COLO829 (cell line): ENCODE results near the gene CA7.
A peak's percentile ranks its signal among the peaks of the same experiment; 100 is the strongest.

Experiments used
- DNase-seq: peaks from one replicate; pipeline ENCODE4 v3.0.0; 2012; ENCODE audit warnings: low spot score

Gene CA7

DNA sequence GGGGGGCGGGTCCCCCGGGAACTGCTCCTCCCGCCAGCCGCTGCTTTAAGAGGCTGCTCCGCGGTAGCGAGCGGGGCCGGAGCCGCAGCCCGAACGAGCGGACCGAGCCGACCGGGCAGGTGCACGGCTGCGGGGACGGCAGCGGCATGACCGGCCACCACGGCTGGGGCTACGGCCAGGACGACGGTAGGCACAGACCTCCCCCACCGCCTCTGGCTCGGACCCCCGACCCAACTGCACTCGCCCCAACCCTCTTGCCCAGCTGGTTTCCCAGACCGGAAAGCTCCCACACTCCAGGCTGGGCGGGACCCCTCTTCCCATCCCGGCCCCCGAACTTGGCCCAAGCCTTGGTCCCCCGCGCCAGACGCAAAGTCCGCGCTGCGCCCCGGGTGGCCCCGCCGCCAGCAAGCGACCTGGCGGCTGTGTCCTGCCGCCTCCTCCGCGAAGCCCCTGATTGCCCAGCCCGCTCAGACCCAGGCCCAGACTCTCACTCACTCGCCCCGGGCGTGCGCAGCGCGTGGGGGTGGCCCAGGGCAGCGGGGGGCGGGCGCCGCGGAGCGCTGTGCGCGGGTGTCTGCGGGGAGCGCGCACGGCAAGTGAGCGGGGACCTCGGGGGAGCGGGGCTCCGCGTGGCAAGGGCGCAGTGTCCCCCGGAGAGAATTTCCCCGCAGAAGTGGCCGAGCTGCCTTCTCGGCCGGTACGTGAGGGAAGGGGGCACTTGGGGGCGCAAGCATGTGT, at the start of gene CA7:
TSS of gene CA7 (plus strand) at position 73 of the 738 bp plus-strand sequence. CDS start at position 147, 74 bp downstream.
- DNase-seq: no peak

DNA sequence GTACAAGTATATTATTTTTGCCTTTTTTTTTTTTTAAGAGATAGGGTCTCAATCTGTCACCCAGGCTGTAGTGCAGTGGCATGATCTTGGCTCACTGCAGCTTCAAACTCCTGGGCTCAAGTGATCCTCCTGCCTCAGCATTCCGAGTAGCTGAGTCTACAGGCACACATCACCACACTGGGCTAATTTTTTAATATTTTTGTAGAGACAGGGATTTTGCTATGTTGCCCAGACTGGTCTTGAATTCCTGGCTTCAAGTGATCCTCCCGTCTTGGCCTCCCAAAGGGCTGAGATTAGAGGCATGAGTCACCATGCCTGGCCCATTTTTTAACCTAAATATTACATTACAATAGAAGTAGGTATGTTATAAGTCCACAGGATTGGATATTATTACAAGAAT, 46.1 kb upstream of the CA7 start:
- DNase-seq: no peak

DNA sequence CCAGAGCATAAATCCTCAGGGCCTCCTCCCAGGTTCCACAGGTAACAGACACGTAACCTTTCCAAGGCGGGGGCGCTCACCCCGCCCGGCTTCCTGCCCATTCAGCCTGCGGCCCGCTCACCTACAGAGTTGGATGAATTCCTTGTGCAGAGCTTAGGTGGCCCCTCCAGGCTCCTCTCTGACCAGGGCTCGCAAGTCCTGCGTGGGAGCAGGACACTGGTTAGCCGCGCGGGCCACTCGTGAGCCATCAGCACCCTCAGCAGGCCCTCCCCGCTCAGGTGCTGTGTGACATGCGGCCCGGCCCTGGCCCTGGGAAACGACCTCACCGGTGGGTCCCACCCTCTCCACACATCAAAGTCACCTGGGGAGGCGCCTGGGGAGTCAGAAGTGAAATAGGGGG, 43.4 kb upstream of the CA7 start:
- DNase-seq: no peak

DNA sequence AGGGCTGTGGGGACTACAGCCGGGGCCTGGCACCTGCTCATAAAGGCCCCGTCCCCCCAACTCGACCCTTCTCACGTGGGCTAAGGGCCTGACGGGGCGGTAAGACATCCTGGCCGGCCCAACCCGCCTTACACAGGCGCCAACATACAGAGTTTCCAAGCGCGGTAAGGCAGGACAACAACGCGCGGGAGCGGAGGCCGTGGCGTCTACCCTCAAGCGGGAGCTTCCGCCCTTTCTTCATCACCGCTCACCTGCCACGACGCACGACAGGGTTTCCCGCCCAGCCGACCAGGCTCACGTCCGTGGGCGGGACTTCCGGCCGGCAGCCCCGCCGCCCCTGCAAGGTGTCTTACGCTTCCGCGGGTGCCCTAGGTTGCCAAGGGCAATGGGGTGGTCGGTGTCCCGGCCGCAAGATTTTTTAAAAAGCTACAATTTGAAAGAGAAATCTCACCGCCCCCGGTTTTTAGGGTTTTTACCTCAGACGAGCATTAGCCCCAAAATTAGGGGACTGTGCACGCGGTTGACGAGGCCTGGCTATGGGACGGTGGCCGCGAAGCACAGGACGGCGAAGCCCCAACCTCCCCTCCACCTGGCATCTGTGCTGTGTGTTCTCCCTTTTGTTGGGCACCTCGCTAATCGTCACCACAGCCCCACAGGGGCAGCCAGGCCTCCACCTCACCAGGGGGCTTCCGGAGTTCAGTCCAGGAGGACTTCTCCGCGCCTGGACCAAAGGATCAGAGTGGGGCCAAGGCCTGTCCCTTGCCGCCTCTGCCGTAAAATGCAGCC, 42.7 kb upstream of the CA7 start, which contains the start of gene TERB1:
TSS of gene TERB1 (minus strand) at position 265 of the 786 bp plus-strand sequence. CDS start 4,786 bp downstream, outside the sequence.
- DNase-seq: no peak

DNA sequence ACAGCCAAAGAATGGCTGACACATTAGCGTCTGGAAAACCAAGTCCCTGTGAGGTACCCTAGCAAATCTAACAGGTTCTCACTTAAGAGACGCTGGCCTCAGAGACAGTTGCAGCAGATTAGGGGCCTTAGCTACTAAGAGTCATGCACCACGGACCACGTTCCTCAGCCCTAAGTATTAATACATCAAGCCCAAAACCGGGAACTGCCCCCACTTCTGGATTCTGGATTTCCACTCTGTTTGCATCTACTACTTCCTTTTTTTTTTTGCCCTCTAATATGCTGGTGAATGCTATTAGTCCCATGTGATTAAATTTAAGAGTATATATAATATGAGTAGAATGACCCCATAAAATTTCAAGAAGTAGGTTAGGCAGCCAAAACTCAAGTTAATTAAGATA, 42.1 kb upstream of the CA7 start:
- DNase-seq: no peak

DNA sequence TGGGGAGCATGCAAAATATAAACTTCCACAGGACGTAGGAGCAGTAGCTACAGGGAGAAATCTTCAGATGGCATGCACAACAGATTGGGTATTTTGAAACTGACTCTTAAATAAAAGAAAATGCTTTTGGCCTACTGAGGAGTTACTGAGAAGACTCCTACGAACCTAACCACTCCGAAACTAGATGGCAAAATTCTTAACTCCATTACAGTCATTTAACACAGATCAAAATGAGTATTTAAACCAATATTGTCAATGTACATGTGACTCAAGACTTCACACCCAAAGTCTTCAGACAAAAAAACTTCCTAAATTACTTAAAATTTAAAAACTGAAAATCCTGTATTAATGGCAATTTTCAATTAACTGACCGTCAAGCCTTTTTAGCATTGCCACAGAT, 34.4 kb upstream of the CA7 start:
- no peak for DNase-seq

DNA sequence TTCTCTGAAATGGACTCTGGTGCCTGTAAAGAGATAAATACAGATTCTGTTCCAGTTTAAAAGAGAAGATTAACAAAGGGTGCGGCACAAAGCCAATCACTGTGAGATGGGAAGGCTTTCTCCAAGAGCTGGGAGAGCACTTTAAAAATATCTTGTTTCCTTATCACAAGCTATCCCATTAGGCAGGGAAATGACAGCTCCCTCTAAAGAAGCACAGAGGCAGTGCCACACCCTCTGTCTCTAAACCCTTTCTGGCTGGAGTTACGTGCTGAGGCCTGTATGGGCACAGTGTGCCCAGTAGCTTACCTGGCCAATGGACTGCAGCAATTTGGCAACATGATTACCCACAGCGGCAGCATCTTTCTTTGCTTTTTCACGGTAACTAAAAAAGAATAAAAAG, 33.8 kb upstream of the CA7 start:
- no peak for DNase-seq

DNA sequence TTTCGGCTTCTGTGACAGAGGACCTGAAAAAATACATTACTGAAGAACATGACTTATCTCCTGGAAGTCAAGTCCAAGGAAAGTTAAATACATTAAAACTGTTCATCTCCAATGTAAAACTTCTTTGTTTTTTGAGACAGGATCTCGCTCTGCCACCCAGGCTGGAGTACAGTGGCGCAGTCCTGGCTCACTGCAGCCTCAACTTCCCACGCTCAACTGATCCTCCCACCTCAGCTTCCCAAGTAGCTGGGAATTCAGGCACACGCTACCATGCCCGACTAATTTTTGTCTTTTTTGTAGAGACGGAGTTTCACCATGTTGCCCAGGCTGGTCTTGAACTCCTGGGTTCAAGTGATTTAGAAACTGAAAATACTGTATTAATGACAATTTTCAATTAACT, 33.2 kb upstream of the CA7 start:
- DNase-seq: no peak

DNA sequence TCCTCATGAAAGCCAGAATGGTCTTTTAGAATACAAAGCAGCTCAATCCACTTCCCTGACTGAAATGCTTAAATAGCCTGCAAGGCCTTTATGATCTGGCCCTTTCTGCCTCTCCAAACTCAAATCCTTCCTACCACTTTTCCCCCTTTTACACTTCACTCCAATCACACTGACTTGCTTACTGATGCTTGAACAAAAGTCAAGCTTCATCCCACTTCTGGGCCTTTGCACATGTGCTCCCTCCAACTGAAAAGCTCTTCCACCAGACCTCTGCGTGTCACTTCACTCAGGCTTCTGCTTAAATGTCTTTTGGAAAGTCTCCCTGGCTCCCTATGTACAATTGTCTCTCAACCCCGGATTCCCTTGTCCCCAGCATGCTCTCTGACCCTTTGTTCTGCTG, 29.5 kb upstream of the CA7 start:
- no peak for DNase-seq

DNA sequence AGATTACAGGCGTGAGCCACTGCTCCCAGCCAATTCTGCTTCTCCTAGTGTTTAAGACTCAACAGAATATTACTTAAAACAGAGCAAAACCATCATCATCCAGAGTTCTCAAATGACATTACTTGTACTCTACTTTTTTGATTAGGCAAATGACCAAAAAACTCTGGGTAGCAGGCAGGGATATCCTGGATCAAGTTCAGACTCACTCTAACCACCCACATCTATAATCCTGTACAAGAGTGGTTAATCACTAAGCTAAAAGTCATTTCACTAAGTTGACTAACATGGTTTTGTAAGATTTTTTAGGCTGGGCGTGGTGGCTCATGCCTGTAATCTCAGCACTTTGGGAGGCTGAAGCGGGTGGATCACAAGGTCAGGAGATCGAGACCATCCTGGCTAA, 20.2 kb upstream of the CA7 start:
- no peak for DNase-seq

DNA sequence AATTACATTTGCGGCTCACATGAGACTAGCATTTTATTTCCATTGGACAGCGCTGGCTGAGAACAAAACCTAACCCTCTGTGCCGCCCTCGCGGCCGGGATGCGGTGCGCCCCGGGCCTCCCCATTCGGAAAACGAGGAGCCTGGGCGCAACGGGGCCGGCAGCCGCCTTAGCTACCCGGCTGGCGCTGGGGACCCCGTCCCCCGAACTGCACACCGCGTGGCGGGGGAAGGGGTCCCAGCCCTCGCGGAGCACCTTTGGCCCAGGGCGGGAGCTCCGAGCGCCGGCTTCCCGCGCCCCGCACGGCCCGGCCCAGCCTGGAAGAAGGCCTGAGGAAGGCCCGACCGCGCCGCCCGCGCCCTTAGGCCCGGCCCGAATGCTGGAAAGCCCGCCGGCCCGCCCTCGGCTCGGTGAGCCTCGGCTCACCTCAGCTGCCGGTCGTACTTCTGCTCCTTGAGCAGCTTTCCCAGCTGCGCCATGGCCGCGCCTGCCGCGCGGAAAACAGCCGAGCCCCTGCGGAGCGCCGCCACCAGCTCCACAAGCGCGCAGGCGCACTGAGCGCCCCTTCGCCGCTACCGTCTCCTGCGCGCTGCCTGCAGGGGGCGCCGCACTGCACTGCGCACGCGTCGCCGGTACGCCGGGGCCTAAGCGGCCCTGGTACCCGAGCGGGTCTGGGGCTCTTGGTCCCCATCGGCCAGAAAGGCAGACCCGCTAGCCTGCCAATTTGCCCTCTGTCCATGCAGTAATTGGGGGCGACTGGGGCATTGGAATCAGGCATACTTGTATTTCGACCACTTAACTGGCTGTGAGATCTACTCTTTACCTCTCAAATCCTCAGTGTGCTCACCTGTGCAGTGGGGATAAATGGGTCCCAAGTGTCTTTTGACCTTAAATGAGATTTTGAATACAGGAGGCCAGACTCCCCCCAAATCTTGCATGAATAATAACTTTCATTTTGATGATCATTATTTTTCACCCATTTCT, 13.5 kb upstream of the CA7 start, which contains the start of gene NAE1:
TSS of gene NAE1 (minus strand) at position 555 of the 983 bp plus-strand sequence. CDS start at position 478, 77 bp downstream.
- peak; percentile 82 for DNase-seq

DNA sequence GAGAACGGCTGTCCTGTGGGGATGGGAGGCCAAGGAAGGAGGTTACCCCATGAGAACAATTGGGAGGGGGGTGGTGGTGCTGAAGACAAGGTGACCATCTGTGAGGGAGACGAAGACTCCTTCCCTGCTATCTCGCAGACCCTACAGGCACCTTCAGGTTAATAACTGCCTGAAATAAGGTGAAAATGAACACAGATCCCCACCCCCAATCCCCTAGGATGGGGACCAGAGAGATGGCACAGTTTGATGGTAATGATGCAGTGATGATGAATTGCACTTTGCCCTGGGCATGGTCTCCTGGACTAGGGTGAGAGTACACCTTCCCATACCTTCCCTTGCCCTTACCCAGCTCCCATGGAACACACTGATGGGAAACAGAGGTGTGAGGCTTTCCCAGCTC, 12.0 kb upstream of the CA7 start:
- DNase-seq: no peak

DNA sequence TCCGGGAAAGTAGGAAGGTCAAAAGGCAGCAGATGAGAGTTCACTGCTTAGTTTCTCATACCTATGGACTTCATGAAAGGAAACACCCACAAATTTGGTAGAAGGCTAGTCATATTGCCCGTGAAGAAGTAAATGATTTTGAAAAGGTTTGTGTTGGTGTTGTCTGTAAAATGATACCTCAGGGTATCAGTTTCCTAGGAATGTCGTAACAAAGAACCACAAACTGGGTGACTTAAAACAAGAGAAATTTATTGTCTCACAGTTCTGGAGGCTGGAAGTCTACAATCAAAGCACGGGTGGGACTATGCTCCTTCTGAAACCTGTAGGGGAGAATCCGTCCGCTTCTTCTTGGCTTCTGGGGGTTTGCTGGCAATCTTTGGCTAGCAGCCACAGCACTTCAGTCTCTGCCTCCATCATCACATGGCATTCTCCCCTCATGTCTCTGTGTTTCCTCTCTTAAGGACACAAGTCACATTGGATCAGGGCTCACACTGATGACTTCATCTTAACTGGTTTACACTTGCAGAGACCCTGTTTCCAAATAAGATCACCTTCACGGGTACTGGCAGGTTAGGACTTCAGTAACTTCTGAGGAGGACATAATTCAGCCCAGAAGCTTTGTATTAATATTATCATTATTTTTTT, 11.4 kb upstream of the CA7 start:
- no peak for DNase-seq

DNA sequence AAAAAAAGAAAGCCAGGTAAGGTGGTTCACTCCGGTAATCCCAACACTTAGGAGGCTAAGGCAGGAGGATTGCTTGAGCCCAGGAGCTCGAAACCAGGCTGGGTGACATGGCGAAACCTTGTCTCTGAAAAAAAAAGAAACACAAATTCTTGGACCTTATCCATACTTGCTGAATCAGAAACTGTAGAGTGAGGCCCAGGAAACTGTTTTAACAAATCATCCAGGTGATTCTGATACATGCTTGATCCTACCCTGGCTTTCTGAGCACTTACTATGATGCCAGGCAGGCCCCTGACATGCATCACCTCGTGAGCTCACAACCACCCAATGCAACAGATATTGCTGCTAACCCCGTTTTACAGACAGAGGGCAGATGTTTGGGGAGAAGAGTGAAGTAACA, 9.5 kb upstream of the CA7 start:
- DNase-seq: no peak

DNA sequence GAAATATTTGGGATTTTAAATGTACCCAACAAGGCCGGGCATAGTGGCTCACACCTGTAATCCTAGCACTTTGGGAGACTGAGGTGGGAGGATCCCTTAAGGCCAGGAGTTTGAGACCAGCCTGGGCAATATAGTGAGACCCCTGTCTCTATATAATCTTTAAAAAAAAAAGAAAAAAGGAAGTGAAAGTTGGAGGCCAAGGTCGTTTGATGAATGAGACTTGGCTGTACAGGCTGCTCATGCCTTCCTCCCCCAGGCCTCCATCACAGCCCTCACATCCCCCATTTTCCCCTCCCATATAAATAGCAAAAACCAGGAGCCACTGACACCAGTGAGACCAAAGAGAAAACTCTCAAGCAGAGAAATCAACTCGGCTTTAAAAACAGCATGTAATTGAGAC, 3.3 kb upstream of the CA7 start:
- DNase-seq: no peak

DNA sequence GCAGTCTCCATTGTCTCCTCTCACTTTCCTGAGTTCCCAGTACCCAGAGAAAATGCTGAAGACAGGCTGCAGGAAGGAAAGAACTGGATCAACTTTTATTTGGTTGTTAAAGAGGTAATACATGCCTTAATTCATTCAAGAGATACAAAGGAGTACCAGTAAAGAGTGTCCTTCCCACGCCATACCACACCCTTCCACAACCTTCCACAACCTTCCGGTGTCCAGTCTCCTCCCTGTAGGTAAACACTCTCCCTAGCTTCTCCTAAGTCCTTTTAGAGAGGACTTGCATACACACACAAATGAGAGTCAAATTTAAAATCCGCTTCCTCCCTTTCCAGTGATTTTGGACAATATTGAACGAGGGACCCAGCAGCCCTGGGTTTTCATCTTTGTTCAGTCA, 2.8 kb upstream of the CA7 start:
- DNase-seq: no peak

DNA sequence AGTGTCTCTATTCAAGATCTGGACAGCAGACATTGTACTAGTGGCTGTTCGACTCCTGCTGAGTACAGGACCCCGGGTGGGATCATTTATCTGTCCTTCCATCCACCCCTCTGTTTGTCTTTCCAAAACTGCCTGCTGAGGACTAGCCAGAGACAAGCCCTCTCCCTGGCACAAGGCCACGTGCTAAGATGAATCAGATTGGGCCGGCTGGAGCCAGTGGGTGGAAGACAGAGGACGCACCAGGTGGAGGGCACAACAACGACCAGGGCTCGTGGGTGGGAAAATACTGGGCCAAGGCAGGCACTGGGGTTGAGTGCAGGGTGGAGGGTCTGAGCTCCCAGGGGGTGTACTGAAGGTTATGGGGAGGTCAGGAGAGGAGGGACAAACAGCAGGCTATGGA, 1.4 kb upstream of the CA7 start:
- DNase-seq: no peak

DNA sequence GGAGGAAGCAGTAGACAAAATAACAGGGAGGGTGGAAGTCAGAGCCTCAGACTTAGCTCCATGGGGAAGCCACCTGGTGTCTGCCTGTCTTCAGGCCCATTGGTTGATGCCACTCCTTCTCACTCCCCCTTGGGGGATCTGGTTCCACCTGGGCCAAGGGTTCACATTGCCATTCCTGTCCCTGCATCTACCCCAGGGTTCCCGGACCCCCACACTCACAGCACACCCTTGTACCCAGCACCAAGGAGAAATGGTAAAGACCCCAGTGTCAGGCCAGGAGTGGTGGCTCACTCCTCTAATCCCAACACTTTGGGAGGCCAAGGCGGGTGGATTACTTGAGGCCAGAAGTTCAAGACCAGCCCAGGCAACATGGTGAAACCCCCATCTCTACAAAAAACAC, 1.0 kb upstream of the CA7 start:
- no peak for DNase-seq

DNA sequence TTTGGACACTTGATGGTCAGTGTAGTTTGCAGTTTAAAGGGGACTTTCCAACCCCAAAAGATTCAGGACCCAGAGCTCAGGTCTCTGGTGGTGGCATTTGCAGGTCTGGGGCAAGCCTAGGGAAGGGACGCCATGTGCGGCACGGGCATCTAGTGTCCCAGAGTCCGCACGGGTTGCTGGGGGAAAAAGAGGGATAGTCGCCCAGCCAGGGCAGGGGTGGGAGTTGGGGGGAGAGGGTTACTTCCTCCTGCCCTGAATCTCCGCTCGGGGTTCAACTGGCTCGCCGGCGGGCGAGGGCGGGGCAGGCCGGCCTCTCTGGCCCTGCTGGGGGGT, 239 bp upstream of the CA7 start:
- DNase-seq: no peak

DNA sequence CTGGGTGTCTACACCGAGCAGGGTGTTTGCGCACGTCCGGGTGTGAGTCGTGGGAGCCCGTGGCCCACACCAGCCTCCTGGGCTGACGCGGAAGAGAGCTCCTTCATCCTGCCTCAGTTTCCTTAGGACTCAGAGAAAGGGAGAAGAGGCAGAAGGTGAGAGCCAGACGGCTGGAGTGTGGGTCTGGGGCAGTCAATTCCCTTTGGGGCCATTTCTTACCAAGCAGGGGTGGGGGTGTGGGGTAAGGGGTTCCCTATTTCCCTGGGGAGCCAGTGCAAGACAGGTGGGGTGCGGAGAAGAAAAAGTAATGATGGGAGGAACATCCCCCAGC, 831 bp downstream of the CA7 start:
- DNase-seq: no peak

DNA sequence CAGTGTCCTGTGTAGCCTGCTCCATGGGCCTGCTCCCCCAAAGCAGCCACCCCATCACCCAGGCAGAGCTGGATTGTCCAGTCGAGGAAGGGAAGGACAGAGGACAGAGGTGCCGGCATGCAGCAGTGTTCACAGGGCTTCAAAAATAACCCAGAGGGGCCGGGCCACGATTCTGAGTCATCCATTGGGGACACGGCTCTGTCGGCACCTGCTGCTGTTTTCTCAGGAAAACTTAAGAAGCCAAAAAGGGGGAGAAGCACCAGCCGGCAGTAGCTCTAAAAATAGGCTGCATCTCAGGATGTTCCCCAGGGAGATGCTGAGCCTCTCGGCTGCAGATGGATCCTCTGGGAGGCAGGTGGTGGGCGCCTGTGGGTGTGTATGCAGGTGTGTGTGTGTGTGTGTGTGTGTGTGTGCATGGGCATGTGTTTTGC, 1.6 kb downstream of the CA7 start:
- DNase-seq: no peak

DNA sequence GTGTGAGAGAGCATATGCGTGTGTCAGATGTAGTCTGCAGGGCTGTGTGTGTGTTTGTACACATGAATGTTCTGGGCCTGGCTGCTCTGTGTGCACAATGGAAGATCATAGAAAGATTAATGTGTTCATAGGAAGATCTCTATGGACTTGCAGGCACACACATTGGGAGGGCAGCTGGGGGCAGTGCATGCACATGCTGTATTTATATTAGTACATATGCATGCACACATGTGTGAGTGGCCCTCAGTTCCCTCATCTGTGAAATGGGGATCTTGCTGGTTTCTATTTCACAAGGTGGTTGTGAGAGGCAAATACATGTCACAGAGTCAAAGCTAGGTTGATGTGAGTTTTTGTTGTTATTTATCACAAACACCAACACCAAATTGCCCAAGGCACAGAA, 2.1 kb downstream of the CA7 start:
- DNase-seq: no peak
